SU-DHL-6 (cell line): ENCODE results near the gene CFAP74.

Experiments
- H2AFZ ChIP-seq: fragments of 200-600 bp; sonication (generic); 2 replicates; pipeline ENCODE4 v1.6.1; 2014; ENCODE audit warnings: low read depth, mild to moderate bottlenecking, moderate library complexity, mixed read lengths, antibody characterized with exemption, low read length; ENCODE audit not compliant: severe bottlenecking
- H3F3A ChIP-seq: fragments of 200-600 bp; shearing (Covaris generic); 2 replicates; pipeline ENCODE4 v1.6.0; 2016; ENCODE audit warnings: antibody characterized with exemption, mild to moderate bottlenecking; ENCODE audit not compliant: insufficient read depth
- H3K27ac ChIP-seq: fragments of 200-600 bp; sonication (generic); 2 replicates; pipeline ENCODE4 v1.5.1; 2016; ENCODE audit warnings: low read depth, mild to moderate bottlenecking, low read length, moderate library complexity, mixed read lengths
- H3K27me3 ChIP-seq: fragments of 200-600 bp; sonication (generic), shearing (Covaris generic); 2 replicates; pipeline ENCODE4 v1.6.0; 2014; ENCODE audit warnings: mild to moderate bottlenecking, low read length
- H3K36me3 ChIP-seq: fragments of 200-600 bp; sonication (generic); 2 replicates; pipeline ENCODE4 v1.6.1; 2014; ENCODE audit warnings: mild to moderate bottlenecking, low read length, mixed read lengths
- H3K4me2 ChIP-seq: fragments of 300-600, 200-600 bp; shearing (Covaris generic), sonication (generic); 2 replicates; pipeline ENCODE4 v1.6.0; 2014; ENCODE audit warnings: low read length, low read depth, mild to moderate bottlenecking; ENCODE audit not compliant: poor library complexity, severe bottlenecking
- H3K4me3 ChIP-seq: fragments of 200-600 bp; sonication (generic); 2 replicates; pipeline ENCODE4 v1.5.1; 2014; ENCODE audit warnings: antibody characterized with exemption, low read length, mild to moderate bottlenecking, mixed read lengths; ENCODE audit not compliant: insufficient read depth, poor library complexity, severe bottlenecking
- H3K79me2 ChIP-seq: fragments of 200-600 bp; sonication (generic); 2 replicates; pipeline ENCODE4 v1.6.1; 2014; ENCODE audit warnings: mild to moderate bottlenecking, low read length, moderate library complexity; ENCODE audit not compliant: insufficient read depth
- H3K9ac ChIP-seq: fragments of 200-600 bp; sonication (generic); 2 replicates; pipeline ENCODE4 v1.7.0; 2014; ENCODE audit warnings: mild to moderate bottlenecking, low read length
- H3K9me2 ChIP-seq: fragments of 200-600 bp; sonication (generic); replicated peaks from 2 replicates; pipeline ENCODE4 v1.6.1; 2014; ENCODE audit warnings: low read length; ENCODE audit not compliant: insufficient read depth
- H3K9me3 ChIP-seq: fragments of 200-600 bp; sonication (generic); 2 replicates; pipeline ENCODE4 v1.6.1; 2014; ENCODE audit warnings: low read length, mixed read lengths; ENCODE audit not compliant: insufficient read depth
- H4K20me1 ChIP-seq: fragments of 200-600 bp; sonication (generic); 2 replicates; pipeline ENCODE4 v1.6.1; 2014; ENCODE audit warnings: low read depth, mild to moderate bottlenecking, antibody characterized with exemption, low read length, moderate library complexity, mixed read lengths
- EZH2phosphoT487 ChIP-seq: fragments of 200-600 bp; sonication (generic), shearing (Covaris generic); conservative IDR thresholded peaks from 2 replicates; pipeline ENCODE4 v1.6.1; 2018; ENCODE audit warnings: mild to moderate bottlenecking, antibody characterized with exemption, low read length, moderate library complexity, mixed read lengths
- TF ChIP-seq, protein P1 (sequence below): fragments of 200-600 bp; sonication (generic); IDR thresholded peaks from one replicate; pipeline ENCODE4 v1.5.1; 2017; ENCODE audit warnings: antibody characterized with exemption, mild to moderate bottlenecking, low read length, moderate library complexity; ENCODE audit not compliant: insufficient read depth, poor library complexity, severe bottlenecking

CFAP74 gene

DNA sequence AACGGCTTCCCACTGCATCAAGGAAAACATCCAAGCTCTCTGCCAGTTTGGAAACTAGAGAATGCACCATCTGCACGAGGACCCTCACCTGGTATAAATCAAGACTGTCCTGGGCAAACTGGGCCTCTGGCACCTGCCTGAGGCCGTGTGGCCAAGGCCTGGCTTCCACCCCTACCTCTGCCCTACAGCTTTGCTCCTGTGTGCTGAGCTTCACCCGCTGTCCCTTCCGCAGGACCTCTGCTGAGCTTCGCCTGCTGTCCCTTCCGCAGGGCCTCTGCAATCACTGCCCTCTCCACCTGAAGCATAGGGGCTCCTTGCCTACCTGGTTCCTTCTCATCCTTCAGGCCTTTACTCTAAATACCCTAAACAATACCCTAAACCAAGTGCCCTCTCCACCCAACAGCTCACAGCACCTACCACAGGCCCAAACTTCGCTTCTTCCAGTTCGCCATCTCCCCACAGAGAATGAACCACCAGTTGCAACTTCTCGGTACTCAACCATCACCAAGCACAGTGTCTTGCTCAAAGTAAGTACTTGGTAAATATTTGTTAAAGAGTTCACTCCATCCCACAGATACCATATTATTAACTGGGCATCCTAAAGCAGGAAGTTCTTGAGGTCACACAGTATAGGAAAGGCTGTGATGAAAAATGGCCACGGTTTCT is 131.1 kb downstream of the CFAP74 start:
- Histone ChIP-seq H4K20me1 (peaks cover 27% of the 10 kb centered on the region), H3K36me3 (0 out of 2 replicates have a peak, but pooled peaks cover 7% of the 10 kb centered on the region)
- TF ChIP-seq, protein P1, sequence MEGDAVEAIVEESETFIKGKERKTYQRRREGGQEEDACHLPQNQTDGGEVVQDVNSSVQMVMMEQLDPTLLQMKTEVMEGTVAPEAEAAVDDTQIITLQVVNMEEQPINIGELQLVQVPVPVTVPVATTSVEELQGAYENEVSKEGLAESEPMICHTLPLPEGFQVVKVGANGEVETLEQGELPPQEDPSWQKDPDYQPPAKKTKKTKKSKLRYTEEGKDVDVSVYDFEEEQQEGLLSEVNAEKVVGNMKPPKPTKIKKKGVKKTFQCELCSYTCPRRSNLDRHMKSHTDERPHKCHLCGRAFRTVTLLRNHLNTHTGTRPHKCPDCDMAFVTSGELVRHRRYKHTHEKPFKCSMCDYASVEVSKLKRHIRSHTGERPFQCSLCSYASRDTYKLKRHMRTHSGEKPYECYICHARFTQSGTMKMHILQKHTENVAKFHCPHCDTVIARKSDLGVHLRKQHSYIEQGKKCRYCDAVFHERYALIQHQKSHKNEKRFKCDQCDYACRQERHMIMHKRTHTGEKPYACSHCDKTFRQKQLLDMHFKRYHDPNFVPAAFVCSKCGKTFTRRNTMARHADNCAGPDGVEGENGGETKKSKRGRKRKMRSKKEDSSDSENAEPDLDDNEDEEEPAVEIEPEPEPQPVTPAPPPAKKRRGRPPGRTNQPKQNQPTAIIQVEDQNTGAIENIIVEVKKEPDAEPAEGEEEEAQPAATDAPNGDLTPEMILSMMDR = no peak
- TF ChIP-seq EZH2phosphoT487 = no peak

More for the DNA sequence above, 131.1 kb downstream of the CFAP74 start:
- Histone ChIP-seq H3K79me2 (peaks cover 100% of the 10 kb centered on the region), H3K4me2 (no peak overlapping the region), H3K9ac (no peak overlapping the region), H3K27ac (no peak overlapping the region), H3F3A (peaks cover 21% of the 10 kb centered on the region), H3K4me3 (no peak overlapping the region), H2AFZ (no peak overlapping the region), H3K9me2 (no peaks in the 10 kb centered on the region), H3K9me3 (no peaks in the 10 kb centered on the region), H3K27me3 (no peaks in the 10 kb centered on the region)
